GM15510 (cell line): ENCODE results near the gene L3HYPDH.

Experiments
- POLR2A ChIP-seq: IDR thresholded peaks from 3 replicates; pipeline ENCODE4 v1.6.1; 2011; ENCODE audit warnings: borderline replicate concordance; ENCODE audit not compliant: insufficient read length; ENCODE audit errors: extremely low read depth

Gene L3HYPDH

DNA sequence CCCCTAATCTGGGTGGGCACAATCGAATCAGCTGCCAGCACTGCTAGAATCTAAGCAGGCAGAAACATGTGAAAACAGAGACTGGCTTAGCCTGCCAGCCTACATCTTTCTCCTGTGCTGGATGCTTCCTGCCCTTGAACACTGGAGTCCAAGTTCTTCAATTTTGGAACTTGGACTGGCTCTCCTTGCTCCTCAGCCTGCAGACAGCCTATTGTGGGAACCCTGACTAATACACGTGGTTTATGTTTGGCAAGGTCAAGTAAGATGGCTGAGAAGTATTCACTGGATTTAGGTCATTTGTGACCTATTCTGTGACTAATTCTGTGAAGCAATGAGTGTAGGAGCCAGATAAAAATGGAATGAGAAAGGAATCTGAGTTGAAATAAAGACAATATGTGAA is 30.1 kb downstream of the L3HYPDH start:
- TF ChIP-seq POLR2A, result no peak

DNA sequence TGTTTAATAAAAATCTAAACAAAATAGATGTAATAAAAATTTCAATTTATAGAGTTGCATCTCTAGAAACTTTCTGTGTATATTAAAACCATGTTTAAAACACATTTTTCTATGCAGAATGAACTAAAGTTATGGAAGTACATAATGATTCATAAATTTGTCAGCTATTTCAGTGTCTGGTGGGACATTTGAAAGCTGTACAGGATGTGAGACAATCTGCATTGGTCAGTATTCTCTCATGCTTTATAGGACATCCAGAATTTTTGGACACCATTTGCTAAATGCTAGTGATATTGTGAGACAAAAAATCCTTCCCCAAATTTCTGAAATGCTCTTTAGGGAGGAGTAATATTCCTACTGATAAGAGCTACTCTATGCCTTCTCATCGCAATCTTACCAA is 32.4 kb downstream of the L3HYPDH start:
- no peak for TF ChIP-seq POLR2A

DNA sequence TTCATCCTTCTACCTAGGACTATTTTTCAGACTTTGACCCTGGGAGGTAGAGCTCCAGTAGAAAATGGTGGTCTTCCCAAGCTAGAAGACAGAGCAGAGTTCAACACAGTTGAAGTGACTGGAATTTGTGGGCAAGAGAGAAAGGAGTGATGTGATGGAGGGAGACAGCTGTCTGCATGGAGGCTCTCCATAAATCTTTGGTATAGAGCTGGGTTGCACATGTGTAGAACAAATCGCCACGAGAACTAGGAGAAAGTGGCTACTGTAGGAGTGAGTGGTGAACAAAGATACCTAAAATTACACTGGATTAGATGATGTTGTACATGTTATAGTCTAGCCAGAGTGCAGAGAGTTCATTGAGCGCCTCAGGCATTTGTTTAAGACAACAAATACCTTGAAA is 33.5 kb downstream of the L3HYPDH start:
- no peak for TF ChIP-seq POLR2A

DNA sequence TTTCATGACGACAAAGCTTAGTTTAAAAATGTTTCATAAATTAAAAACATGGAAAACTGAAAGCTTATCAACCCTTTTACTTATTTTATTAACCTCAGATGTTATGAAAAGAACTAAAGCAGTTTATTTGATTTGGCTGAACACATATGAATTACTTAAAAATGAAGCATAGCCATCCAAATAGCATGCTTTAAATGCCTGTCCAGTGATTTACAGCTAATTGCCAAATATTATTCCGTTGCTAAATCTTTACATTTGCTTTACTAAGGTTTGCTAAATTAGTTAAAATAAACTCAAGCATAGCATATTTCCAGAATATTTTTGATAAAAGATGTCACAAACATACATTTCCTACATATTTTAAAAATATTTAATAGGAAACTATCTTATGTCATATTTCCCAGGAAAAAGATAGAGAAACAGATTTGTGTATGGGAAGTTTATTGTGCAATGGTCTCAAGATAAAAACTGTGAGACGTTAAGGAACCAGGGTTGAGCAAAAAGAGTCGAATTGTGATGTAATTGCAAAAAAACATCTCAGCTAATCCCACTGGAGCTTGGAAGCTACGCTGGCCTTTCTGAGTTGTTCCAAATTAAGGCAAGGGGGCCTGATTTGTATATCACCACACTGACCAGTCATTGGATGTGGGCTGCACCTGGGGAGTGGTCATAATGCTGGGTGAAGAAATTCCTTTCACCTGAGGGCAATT is 44.8 kb downstream of the L3HYPDH start:
- no peak for TF ChIP-seq POLR2A

DNA sequence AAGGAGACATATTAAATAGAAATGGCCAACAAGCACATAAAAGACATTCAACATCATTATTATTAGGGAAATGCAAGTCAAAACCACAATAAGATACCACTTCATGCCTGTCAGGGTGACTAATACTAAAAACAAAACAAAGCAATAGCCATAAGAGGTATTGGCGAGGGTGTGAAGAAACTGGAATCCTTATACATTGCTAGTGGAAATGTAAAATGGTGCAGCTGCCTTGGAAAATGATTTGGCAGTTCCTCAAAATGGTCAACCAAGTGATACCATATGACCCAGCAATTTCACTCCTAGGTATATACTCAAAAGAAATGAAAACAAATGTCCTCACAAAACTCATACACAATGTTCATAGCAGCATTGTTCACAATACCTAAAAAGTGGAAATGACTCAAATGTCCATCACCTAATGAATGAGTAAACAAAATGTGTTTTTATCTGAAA is 46.0 kb downstream of the L3HYPDH start:
- no peak for TF ChIP-seq POLR2A

DNA sequence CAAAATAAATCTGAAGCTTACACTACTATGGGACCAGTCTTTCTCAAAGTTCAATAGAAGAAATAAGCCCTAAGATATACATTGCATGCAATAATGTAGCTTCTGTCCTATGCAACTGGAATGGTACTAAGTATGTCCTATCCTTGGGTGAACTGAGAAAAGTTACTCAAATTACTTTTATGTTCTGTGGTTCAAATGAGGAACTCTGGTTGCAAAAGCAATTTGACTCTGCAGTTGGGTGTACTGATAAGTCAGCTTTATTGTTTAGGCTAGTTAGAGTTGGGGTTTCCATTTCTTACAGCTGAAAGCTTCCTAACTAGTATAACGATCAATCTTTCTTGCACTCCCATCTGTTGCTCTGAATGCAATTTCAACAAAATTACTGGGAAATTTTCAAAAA is 48.2 kb downstream of the L3HYPDH start:
- no peak for TF ChIP-seq POLR2A

DNA sequence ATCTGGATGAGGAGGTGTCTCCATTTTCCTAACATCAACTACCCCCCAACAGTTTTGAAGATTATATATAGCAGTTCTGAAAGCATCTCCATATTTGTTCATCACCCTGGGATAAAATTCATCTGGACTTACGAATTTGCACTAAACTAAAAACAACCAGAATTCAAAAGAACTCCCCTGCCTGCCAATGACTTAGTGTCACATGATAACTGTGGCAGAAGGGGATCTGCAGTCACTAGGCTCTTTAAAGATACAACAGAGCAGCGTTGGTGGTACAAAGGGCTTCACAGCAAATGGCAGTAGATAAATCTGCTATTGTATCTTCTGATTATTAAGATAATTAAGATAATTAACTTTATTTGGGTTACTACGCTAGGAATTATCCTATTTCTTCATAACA is 49.1 kb downstream of the L3HYPDH start:
- TF ChIP-seq POLR2A, result no peak

DNA sequence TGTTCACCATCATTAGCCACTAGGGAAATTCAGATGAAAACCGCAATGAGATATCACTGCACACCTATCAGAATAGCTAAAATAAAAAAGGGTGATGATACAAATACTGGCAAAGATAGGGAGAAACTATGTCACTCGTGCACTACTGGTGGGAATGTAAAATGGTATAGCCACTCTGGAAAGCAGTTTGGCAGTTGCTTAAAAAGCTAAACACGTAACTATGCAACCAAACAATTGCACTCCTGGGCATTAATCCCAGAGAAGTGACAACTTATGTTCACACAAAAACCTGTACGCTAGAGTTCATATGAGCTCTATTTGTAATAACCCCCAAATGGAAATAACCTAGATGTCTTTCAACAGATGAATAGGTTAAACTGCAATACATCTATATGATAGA is 54.4 kb downstream of the L3HYPDH start:
- no peak for TF ChIP-seq POLR2A

DNA sequence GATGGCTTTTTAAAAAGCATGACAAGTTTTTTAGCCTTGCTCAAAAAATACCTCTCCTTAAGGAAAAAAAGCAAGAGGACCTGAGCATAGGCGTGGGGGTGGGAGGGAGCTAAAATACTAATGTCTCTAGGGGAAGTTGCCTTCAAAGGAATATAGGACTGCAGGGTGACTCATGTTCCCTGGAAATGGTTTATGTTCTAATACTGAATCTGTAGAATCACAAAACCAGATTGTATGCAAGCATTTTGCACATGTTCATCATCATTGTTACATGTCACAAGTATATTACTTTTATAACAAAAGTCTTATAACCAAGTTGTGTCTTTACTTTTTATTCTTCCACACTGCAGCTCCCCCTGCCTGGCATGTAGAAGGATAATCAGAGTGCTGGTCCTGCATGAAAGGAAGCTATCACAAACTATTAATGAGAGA is 55.6 kb downstream of the L3HYPDH start:
- no peak for TF ChIP-seq POLR2A

DNA sequence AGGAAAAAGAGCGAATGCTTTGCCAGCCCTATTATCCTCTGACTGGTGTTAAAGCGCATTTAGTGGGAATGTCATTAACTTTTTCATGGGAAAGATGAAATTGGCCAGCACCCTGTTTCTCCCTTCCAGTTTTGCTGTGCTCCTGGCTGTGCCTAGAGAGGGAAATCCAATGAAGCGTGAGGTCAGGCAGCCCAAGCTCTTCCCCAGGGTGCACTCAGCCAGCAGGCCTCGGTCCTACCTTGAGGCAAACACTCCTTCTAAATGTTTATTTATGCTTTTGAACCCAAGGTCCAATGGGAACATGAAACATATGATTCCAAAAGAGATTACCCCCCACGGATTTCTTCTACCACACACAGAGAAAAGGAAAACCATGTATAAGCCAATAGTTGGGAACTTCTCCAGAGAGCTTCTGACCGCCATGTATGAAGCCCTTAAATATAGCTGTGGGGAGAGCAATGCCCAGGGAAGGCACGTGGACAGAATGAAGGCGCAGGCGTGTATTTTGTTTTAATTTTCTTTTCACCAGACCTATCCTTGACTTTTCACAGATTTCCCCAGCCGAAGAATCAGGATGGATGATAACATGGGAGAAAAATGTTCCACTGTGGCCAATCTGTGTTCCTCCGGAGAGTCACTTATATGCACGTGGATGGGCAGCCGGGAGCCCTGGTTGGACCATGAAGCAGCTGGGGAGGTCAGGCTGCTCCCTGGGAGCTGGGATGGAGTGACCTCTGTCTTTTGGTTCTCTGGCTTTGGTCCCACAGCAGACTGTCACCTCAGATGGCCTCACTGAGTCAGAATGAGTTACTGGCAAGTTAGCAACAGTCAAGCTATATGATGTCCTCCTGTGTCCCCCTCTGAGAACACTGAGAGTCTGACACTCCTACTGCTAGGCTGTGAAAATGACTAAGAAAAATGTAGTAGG is 56.3 kb downstream of the L3HYPDH start:
- TF ChIP-seq POLR2A, result no peak

DNA sequence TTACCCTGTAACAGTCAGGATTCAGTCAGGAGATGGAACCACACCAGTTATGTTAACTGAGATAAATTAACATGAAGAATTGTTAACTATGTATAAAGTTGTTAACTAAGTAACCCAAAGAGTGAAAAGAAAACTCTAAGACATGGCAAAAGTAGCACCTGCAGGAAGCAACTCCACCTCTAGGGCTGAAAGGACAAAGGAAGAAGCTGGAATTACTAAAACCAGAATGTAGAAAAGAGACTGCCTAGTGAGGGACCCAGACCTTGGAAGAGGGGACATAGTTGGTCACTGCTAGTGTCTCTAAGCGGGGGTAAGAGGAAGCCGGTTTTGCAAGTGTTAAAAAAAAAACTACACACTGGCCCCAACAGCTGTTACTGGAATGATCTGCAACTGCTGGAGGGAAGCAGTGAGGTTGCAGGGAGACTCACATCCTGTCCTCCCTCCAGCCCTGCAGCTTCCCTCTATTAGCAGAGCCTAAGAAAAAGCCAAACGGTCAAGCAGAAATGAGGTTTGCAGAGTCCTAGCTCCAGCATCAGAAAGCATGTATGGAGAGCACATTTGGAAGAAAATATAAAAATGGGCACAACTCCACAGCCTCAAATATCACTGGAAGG is 58.8 kb downstream of the L3HYPDH start:
- TF ChIP-seq POLR2A, result no peak

DNA sequence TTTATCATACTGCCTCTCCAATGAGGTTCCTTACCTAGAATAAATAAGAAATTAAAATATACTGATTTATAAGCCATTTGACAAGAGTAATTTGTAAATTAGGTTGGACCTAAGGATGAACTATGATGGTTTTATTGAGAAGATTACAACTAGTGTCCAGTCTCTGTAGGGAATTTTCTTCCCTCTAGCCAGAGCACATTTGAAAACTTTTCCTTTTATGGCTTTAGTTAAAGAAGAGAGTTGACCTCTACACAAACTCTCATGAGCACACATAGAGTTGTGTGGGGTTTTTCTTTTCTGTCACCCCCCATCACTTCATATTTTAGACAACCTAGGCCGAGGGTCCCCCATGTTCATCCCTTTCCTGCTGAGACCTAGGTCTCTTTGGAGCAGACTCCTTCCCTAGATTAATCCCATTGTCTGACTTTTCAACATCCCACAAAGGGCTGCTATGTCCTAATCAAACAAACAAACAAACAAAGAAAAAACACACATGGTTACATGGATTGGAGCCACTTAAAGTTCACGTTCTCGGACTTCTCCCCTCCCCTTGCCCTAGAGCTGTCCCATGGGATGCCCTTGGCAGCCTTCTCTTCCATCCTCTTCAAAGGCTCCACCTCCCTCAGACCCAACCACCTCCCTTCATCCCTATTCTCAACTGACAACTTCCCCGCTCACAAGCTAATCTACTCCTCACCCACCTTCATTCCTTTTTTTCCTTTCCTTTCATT is 59.7 kb downstream of the L3HYPDH start:
- no peak for TF ChIP-seq POLR2A
